Skeletal muscle cell (primary cell): ENCODE results near the gene SLC7A10.
A peak's percentile ranks its signal among the peaks of the same experiment; 100 is the strongest.

Experiments
- DNase-seq: peaks from one replicate; pipeline ENCODE4 v3.0.0-alpha.2; 2010; ENCODE audit warnings: low read depth
- H3K4me3 ChIP-seq: 2 replicates; pipeline ENCODE4 v1.5.1; 2011; ENCODE audit warnings: low read depth, mild to moderate bottlenecking, control low read depth, low read length, moderate library complexity

SLC7A10 gene

DNA sequence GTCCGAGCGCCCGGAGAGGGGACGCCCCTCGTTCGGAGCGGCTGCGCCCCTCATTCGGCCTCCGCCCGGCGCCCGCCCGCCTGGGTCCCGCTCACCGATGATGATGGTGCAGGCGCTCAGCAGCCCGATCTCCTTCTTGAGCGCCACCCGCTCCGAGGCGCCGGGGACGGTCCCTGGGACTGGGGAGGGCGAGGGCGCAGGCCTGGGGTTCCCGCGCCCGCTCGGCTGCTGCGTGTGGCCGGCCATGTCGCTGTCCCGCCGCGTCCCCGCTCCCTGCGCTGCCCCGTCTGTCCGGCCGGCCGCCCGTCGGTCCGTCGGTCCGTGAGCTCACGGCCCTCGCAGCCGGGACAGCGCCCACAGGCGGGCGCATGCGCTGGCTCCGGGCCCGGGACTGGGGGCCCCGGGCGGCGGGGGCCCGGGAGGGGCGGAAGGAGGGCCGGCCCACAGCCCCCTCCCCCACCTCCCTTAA, at the start of gene SLC7A10:
Gene SLC7A10 (minus strand): TSS at position 393 of the 469 bp plus-strand sequence. CDS start 147 bp downstream, at position 246.
- H3K4me3 ChIP-seq: no peak within 1 kb of the TSS
- DNase-seq: no peak

DNA sequence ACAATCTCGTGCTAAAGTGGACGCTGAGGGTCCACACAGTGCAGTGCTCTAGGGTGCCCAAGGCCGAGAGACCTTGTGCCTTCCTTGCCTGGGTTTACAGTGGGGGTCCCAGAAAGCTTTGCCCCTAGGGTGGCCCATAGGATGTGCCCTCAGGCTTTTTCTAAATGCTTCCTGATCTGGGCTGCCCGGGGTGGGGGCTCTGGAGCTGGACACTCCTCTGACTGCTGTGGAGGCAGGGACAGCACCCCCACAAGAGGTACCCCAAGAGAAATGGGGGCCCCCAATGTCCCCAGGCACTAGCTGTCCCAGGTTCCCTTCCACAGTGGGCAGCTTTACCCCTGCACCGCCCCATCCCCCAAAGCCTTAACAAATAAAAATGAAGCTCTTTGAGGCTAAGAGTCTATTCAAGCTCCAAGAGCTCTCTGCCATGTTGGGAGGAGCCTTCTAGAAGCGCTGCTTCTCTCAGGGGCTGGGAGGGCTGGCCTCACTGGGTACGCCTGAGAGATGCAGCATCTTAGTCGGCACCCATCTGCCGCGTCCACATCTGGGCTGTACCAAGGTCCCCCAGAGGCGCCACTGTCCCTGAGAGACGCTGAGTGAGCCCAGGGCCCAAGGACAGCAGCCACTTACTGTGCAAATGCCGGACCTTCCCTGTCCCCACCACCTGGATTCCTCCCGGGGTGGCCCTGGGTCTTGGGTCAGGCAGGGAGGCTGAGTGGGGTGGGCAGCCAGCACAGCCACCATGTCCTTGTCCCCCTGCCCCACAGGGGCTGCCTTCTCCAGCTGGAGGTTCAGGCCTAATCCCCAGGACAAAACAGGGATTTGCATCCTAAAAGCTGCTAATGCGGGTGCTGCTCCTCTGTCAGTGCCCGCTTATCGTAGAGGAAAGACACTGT, 49.3 kb upstream of the SLC7A10 start:
- DNase-seq: no peak

DNA sequence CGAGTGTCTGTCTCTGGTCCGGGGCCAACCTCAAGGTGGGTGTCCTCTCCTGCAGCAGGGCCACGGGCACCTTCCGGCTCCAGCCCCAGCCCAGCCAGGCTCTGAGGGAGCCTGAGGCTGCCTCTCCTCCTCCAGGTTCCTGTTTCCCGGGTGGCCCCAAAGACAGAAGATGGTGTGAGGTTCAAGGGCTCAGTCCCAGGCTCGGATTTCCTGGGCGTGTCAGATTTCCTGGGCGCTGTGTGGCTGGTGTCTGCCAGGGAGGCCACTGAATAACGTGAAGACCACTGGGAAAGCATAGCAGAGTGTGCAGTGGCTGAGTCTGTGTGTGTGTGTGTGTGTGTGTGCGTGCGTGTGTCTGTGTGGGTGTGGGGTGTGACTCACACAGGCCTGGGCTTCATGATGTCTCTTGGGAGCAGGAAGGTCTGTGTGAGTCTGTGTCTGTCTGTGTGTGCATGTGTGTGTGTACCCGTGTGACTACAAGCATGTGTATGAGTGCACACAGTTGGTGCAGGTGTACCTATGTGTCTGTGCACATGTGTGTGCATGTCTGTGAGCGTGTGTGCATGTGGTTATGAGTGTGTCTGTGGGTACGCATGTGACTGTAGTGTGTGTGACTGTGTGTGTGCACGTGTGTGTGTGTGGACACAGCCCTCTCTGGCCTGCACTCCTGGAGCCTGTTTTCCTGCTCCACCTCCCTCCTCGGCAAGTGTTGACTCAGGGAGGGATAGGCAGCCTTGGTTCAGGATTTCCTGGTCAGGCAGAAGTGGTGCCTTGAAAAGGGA, 48.4 kb upstream of the SLC7A10 start:
- DNase-seq: peak; percentile 95
- H3K4me3 ChIP-seq: no peak overlapping the region

More for the DNA sequence above, 49.3 kb upstream of the SLC7A10 start:
- no peak overlapping the region for H3K4me3 ChIP-seq

DNA sequence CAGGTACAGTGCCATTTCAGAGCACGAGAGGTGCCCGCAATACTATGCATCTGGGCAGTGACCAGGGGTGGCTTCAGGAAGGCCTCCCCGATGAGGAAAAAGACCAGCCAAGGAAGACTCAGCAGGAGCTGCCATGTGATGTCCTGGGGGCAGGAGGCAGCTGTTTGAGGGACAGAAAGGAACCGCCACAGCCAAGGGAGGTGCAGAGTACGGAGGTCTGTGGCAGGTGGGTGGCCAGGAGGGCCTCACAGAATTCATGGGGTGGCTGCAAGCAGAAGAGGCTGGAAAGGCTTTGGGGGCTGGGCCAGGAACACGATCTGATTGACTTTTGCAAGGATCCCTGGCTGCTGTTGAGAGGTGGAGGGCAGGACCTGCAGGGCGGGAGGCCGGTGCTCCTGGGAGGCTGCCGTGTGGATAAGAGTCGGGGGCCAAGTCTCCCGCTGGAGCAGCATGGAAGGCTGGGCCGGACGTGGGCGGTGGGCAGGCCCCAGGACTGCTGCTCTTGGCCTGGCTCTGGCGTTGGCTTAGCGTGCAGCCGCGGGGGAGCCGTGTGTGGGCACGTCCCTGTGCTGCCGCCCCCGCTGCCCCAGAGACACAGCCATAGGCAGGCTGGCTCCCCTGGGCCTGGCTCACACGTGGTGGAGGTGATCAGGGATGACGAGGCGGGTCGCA, 47.6 kb upstream of the SLC7A10 start:
- no peak overlapping the region for H3K4me3 ChIP-seq
- no peak for DNase-seq

GRCh38 chr19:33271246-33272021, 45.8 kb upstream of the SLC7A10 start:
- H3K4me3 ChIP-seq: no peak overlapping the region
- no peak for DNase-seq

DNA sequence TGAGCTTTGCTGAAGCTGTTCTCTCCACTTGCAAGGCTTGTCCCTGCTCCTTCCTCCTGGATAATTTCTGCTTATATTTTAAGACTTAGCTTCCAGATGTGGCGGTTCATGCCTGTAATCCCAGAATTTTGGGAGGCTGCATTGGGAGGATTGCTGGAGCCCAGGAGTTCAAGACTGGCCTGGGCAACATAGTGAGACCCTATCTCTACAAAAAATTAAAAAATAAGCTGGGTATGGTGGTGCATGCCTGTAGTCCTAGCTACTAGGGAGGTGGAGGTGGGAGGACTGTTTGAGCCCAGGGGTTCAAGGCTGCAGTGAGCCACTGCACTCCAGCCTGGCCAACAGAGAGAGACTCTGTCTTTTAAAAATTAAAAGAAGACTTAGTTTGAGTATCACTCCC, 45.1 kb upstream of the SLC7A10 start:
- no peak for DNase-seq
- H3K4me3 ChIP-seq: no peak overlapping the region

GRCh38 chr19:33269016-33269415, 43.4 kb upstream of the SLC7A10 start:
- DNase-seq: no peak
- H3K4me3 ChIP-seq: no peak overlapping the region

DNA sequence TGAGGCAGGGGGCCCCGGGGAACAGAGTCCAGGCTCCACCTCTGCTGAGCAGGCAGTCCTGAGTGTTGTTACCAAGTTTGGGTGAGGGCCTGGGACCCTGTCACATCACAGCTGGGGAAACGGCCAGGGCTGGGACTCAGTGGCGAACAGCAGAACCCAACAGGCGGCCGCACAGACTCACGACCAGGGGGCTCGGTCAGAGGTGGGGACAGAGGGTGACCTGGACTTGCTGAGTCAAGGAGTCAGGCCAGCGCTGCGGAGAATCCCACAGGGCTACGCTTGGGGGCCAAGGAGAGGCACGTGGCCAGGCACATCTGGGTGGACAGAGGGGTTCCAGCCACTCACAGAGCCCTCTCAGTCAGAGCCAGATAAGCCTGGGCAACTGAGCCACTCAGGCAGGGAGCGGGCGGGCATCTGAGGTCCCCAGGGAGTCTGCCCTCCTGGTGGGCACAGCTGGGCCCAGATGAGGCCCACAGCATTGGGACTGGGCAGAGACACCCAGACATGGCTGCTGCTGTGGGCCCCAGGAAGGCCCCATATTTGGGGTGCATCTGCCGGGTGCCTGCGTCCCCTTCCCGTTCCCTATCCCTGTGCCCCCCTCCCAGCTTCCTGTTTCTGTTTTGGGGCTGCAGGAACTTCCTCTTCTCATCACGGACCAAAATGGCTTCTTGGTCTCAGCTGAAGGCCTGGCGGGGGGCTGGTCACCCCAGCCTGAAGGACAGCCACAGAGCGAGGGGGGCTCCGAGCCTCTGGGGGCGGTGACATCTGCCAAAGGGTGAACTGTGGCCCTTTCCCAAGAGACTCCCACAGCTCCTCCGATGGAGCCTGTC, 42.7 kb upstream of the SLC7A10 start:
- no peak for DNase-seq
- H3K4me3 ChIP-seq: no peak overlapping the region

DNA sequence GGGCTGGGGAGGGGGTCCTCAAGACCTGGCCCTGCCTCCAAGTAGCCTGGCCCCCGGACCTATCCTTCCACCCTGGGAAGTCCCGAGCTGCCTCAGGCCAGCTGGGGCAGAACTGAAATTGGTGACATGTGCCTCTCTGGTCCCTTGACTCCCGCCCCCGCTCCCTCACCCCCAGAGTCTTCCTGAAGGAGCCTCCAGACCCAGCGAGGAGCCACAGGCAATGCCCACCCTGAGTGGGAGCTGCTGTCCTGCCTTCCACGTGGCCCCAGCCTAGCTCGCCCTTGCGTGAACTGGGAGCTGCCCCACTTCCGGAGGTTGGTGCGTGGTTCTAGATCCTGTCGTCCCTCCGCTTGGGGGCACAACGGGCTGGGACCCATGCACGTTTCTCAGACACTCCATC, 42.1 kb upstream of the SLC7A10 start:
- no peak overlapping the region for H3K4me3 ChIP-seq
- DNase-seq: no peak

GRCh38 chr19:33266974-33267484, 41.4 kb upstream of the SLC7A10 start:
- H3K4me3 ChIP-seq: no peak overlapping the region
- no peak for DNase-seq

- DNase-seq: no peak
- no peak overlapping the region for H3K4me3 ChIP-seq
Measured at GRCh38 chr19:33264881-33265445, 39.3 kb upstream of the SLC7A10 start.

DNA sequence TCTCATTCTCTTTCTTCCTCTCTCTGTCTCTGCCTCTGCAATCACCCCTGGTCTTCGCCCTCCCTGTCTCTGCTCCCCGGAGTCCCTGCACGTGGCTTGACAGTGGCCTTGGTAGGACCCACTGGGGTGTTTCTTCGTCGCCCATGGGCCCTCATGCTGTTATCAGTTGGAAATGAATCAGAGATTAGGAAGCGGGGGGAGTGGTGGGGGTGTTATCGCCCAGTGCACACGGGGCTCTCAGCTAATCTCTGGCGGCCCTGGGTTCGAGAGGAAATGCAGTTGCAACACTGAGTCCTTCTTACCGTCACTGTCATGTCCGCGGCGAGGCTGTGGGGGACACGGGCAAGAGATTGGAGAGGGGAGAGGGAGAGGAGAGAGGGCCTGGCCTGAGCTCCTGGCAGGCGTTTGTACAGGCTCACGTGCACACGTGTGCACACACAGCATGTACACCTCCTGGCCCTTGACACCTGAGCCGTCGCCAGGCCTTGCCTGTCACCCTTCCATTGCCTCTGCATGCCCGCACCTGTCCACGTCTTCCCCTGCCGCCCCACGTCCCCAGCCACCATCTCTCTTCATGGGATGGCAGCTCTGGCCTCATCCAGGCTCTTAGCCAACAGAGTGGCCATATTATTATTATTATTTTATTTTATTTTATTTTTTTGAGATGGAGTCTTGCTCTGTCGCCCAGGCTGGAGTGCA, 37.8 kb upstream of the SLC7A10 start:
- H3K4me3 ChIP-seq: no peak overlapping the region

DNA sequence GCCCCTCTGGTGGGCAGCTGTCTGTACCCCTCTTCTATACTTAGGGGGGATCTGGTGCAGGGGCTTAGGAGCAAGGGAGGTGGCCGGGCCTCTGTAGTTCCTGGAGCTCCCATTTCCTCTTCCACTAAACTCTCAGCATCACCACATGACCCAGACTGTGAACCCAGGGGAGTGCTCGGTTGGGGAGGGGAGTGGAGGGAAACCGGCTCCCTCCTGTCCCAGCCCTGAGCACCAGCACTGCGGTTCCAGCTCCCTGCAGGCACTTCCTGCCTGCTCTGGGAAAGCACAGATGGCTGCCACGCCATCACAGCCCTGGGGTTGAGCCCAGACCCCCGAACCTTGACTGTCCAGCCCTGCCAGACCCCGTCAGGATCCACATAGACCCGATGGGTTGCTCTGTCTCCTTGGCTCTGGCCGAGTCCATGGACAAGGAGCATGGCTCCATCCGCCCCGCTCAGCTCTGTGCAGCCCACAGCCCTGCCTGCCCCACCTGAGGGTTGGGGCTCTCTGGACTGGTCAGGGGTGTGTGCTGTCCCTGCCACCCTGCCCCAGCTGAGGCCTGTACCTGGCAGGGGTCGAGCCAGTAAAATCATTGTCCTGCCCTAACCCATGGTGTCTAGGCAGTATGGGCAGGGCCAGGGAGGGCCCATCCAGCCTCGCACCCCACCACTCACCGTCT, 36.0 kb upstream of the SLC7A10 start:
- no peak overlapping the region for H3K4me3 ChIP-seq
- no peak for DNase-seq

More for the DNA sequence above, 37.8 kb upstream of the SLC7A10 start:
- no peak for DNase-seq

DNA sequence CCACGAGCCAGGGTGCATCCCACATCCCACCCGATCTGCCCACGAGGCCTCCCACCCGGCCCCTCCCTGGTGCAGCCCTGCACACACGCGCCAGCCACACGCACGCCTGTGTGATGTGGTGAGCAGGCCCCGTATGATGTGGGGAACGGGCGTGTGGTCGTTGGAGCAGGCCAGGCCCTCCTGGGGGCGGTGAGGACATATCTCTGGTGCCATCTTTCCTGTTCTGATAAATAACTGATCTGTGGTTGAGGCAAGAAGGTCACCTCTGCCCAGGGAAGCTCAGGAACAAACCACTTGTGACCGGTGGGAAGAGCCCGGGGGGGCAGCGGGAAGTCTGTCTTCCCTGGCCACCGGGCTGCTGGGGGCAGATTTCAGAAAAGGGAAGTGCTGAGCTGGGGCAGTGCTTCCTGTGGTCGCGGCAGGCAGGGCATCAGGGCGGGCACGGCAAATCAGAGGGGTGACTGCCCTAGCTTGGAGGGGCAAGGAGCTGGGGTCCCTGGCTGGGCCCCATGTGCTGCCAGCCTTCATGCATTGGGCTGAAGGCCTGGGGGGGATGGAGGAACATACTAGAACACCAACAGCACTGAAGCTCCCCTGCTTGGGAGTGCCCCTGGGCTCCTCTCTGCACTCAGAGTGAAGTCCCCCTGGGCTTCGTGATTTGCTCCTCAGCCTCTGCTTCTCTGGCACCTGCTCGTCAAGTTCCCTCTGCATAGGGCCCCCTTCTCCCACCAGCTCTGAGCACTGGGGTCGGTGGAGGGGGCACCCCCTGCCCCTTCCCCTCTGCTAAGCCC, 35.2 kb upstream of the SLC7A10 start:
- no peak for DNase-seq
- no peak overlapping the region for H3K4me3 ChIP-seq

- H3K4me3 ChIP-seq: no peak overlapping the region
- DNase-seq: no peak
Measured at GRCh38 chr19:33259539-33259938, 33.9 kb upstream of the SLC7A10 start.

DNA sequence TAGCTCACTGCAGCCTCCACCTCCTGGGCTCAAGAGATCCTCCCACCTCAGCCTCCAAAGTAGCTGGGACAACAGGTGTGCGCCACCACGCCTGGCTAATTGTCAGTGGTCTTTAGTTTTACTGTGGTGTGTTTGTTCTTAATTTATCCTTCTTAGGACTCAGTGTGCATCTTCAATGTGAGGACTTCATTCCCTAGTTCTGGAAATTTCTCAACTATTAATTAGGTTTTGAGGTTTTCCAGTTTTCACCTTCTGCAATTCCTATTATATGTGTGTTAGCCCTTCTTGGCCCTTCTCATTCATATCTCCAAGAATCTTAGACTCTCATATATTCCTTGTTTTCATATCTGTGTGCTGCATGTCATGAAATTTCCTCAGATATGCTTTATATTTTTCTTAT, 32.2 kb upstream of the SLC7A10 start:
- no peak overlapping the region for H3K4me3 ChIP-seq
- no peak for DNase-seq
